Karpas-422 (cell line): ENCODE measurements around the gene STAT6. TPM values are rescaled to one million over a fixed set of nuclear protein-coding genes. Genes with fewer than 3 reads are reported as not detected.
"Not testable (repeated sequence)": the region's sequence is repeated elsewhere in the genome, so short reads cannot be mapped to it uniquely, and the experiment has no call there.

Experiments used
- DNase-seq: peaks from one replicate; pipeline ENCODE4 v3.0.0-alpha.2; 2015
- H2AFZ ChIP-seq: fragments of 200-600 bp; sonication (generic); 2 replicates; pipeline ENCODE4 v1.6.1; 2014; ENCODE audit warnings: antibody characterized with exemption, low read length, mixed read lengths
- H3K27ac ChIP-seq: fragments of 200-600 bp; sonication (generic); 2 replicates; pipeline ENCODE4 v1.5.1; 2014; ENCODE audit warnings: mild to moderate bottlenecking, low read length, moderate library complexity
- H3K27me3 ChIP-seq: fragments of 200-600 bp; sonication (generic); 2 replicates; pipeline ENCODE4 v1.6.1; 2014; ENCODE audit warnings: low read length, mixed read lengths
- H3K36me3 ChIP-seq: fragments of 200-600 bp; sonication (generic); 2 replicates; pipeline ENCODE4 v1.6.1; 2014; ENCODE audit warnings: low read length, mixed read lengths; ENCODE audit not compliant: insufficient read depth
- H3K4me1 ChIP-seq: fragments of 200-600 bp; sonication (generic); 2 replicates; pipeline ENCODE4 v1.6.1; 2014; ENCODE audit warnings: mild to moderate bottlenecking, low read length, mixed read lengths
- H3K4me2 ChIP-seq: fragments of 200-600 bp; sonication (generic); 2 replicates; pipeline ENCODE4 v1.6.1; 2014; ENCODE audit warnings: low read length, low read depth, mild to moderate bottlenecking; ENCODE audit not compliant: poor library complexity, severe bottlenecking
- H3K4me3 ChIP-seq: fragments of 200-600 bp; sonication (generic); 2 replicates; pipeline ENCODE4 v1.5.1; 2014; ENCODE audit warnings: mild to moderate bottlenecking, antibody characterized with exemption, low read length, mixed read lengths
- H3K79me2 ChIP-seq: fragments of 200-600 bp; sonication (generic); 2 replicates; pipeline ENCODE4 v1.6.1; 2014; ENCODE audit warnings: mild to moderate bottlenecking, low read length, mixed read lengths
- H3K9ac ChIP-seq: fragments of 200-600 bp; sonication (generic); 2 replicates; pipeline ENCODE4 v1.6.0; 2014; ENCODE audit warnings: low read length
- H3K9me2 ChIP-seq: fragments of 200-600 bp; sonication (generic), shearing (Covaris generic); replicated peaks from 2 replicates; pipeline ENCODE4 v1.6.0; 2014; ENCODE audit warnings: mild to moderate bottlenecking, low read length, moderate library complexity; ENCODE audit not compliant: insufficient read depth
- H3K9me3 ChIP-seq: fragments of 300-700, 200-600 bp; sonication (generic); 2 replicates; pipeline ENCODE4 v1.6.1; 2014; ENCODE audit warnings: low read length, mixed read lengths
- H4K20me1 ChIP-seq: fragments of 200-600 bp; sonication (generic); 2 replicates; pipeline ENCODE4 v1.6.1; 2014; ENCODE audit warnings: mild to moderate bottlenecking, antibody characterized with exemption, low read length, low read depth; ENCODE audit not compliant: insufficient read depth
- total RNA-seq: library from RNA; depleted of rRNA; stranded (reverse); fragments of >200 nt; shearing (Covaris generic); gene quantifications from 2 replicates; pipeline ENCODE4 v1.2.3, GENCODE V29; 2014; ENCODE audit warnings: low replicate concordance

Gene STAT6
- total RNA-seq, 1 experiment from 2014 or later: 116 TPM

GRCh38 chr12:57073566-57074450 lies 37.4 kb downstream of the STAT6 start:
- not testable (repeated sequence) for H3K9me3 ChIP-seq, H3K4me3 ChIP-seq, H3K27me3 ChIP-seq, H4K20me1 ChIP-seq, H3K9me2 ChIP-seq, H3K9ac ChIP-seq, H2AFZ ChIP-seq, DNase-seq
- Histone ChIP-seq H3K36me3 (peaks cover 38% of the 10 kb centered on the region), H3K79me2 (peaks cover 57% of the 10 kb centered on the region), H3K4me1 (peaks cover 28% of the 10 kb centered on the region), H3K27ac (peak overlapping the region; percentile 63), H3K4me2 (peak overlapping the region; percentile 39)

- Histone ChIP-seq H3K4me3 (no peak overlapping the region), H3K9me2 (no peaks in the 10 kb centered on the region), H3K27ac (peak overlapping the region; percentile 63), H2AFZ (no peak overlapping the region), H3K4me1 (peaks cover 28% of the 10 kb centered on the region), H3K36me3 (peaks cover 47% of the 10 kb centered on the region), H3K9ac (0 out of 2 replicates have a peak overlapping the region, but pooled peaks have one; percentile 19), H3K27me3 (no peaks in the 10 kb centered on the region), H3K9me3 (no peaks in the 10 kb centered on the region), H3K79me2 (peaks cover 49% of the 10 kb centered on the region), H4K20me1 (no peaks in the 10 kb centered on the region), H3K4me2 (peak overlapping the region; percentile 39)
- no peak for DNase-seq
These were observed 38.5 kb downstream of the STAT6 start for GRCh38 chr12:57072661-57073060.

- DNase-seq: peak; percentile 92
- Histone ChIP-seq H3K4me1 (peaks cover 33% of the 10 kb centered on the region), H4K20me1 (no peaks in the 10 kb centered on the region), H3K27ac (peak overlapping the region; percentile 56), H3K9me3 (no peaks in the 10 kb centered on the region), H3K9me2 (no peaks in the 10 kb centered on the region), H3K27me3 (no peaks in the 10 kb centered on the region), H3K9ac (peak overlapping the region; percentile 36), H3K79me2 (peaks cover 27% of the 10 kb centered on the region), H3K4me3 (no peak overlapping the region), H3K36me3 (peaks cover 52% of the 10 kb centered on the region; the same call in 1 of the 2 replicates), H2AFZ (no peak overlapping the region), H3K4me2 (no peak overlapping the region)
These were observed 41.6 kb downstream of the STAT6 start for GRCh38 chr12:57069523-57069922.

- no peak for DNase-seq
These were observed 44.9 kb downstream of the STAT6 start for GRCh38 chr12:57066245-57066644.

GRCh38 chr12:57063991-57064685 lies 47.0 kb downstream of the STAT6 start:
- Histone ChIP-seq H3K9me2 (no peaks in the 10 kb centered on the region), H3K9ac (peak overlapping the region; percentile 26; the same call in 1 of the 2 replicates), H4K20me1 (no peaks in the 10 kb centered on the region), H3K79me2 (peaks cover 2% of the 10 kb centered on the region; the same call in 1 of the 2 replicates), H3K9me3 (no peaks in the 10 kb centered on the region), H3K27ac (peak overlapping the region; percentile 67), H3K4me2 (peak overlapping the region; percentile 18), H3K27me3 (no peaks in the 10 kb centered on the region), H3K36me3 (peaks cover 63% of the 10 kb centered on the region), H3K4me3 (no peak overlapping the region), H2AFZ (no peak overlapping the region), H3K4me1 (peaks cover 16% of the 10 kb centered on the region)
- no peak for DNase-seq

More at GRCh38 chr12:57066245-57066644, 44.9 kb downstream of the STAT6 start:
- Histone ChIP-seq H3K36me3 (peaks cover 63% of the 10 kb centered on the region; the same call in 1 of the 2 replicates), H3K9ac (no peak overlapping the region), H3K27me3 (no peaks in the 10 kb centered on the region), H2AFZ (no peak overlapping the region), H3K27ac (no peak overlapping the region), H3K79me2 (peaks cover 8% of the 10 kb centered on the region; the same call in 1 of the 2 replicates), H3K9me2 (no peaks in the 10 kb centered on the region), H3K4me1 (peaks cover 23% of the 10 kb centered on the region), H3K4me3 (no peak overlapping the region), H4K20me1 (no peaks in the 10 kb centered on the region), H3K9me3 (no peaks in the 10 kb centered on the region), H3K4me2 (no peak overlapping the region)

GRCh38 chr12:57058454-57058853 lies 52.7 kb downstream of the STAT6 start:
- no peaks in the 10 kb centered on the region for H3K79me2 ChIP-seq
- no peaks in the 10 kb centered on the region for H3K9me3 ChIP-seq
- no peak overlapping the region for H3K27ac ChIP-seq
- no peaks in the 10 kb centered on the region for H3K27me3 ChIP-seq
- no peak for DNase-seq
- no peaks in the 10 kb centered on the region for H3K4me1 ChIP-seq
- no peaks in the 10 kb centered on the region for H3K9me2 ChIP-seq
- H2AFZ ChIP-seq: no peak overlapping the region
- H3K36me3 ChIP-seq: peaks cover 68% of the 10 kb centered on the region
- H3K4me2 ChIP-seq: no peak overlapping the region
- no peaks in the 10 kb centered on the region for H4K20me1 ChIP-seq
- no peak overlapping the region for H3K4me3 ChIP-seq
- H3K9ac ChIP-seq: no peak overlapping the region

GRCh38 chr12:57057067-57057751 lies 54.0 kb downstream of the STAT6 start:
- Histone ChIP-seq H3K4me1 (no peaks in the 10 kb centered on the region), H2AFZ (no peak overlapping the region), H3K9me2 (no peaks in the 10 kb centered on the region), H3K27ac (no peak overlapping the region), H3K4me3 (no peak overlapping the region), H3K9me3 (no peaks in the 10 kb centered on the region), H3K4me2 (no peak overlapping the region), H3K27me3 (no peaks in the 10 kb centered on the region), H4K20me1 (no peaks in the 10 kb centered on the region), H3K36me3 (peaks cover 59% of the 10 kb centered on the region), H3K9ac (no peak overlapping the region), H3K79me2 (no peaks in the 10 kb centered on the region)
- no peak for DNase-seq

- Histone ChIP-seq H3K9ac (no peak overlapping the region), H3K4me3 (no peak overlapping the region), H3K27me3 (no peaks in the 10 kb centered on the region), H3K4me1 (no peaks in the 10 kb centered on the region), H4K20me1 (no peaks in the 10 kb centered on the region), H2AFZ (no peak overlapping the region), H3K9me2 (no peaks in the 10 kb centered on the region), H3K36me3 (peaks cover 53% of the 10 kb centered on the region), H3K79me2 (no peaks in the 10 kb centered on the region), H3K9me3 (no peaks in the 10 kb centered on the region), H3K27ac (no peak overlapping the region), H3K4me2 (no peak overlapping the region)
- DNase-seq: no peak
These were observed 55.3 kb downstream of the STAT6 start for GRCh38 chr12:57055824-57056223.
